Measurements from ENCODE around the gene MAGI2.

The MAGI2 gene

GRCh38 chr7:78496096-78496630 is 957.3 kb downstream of the MAGI2 start:
- no peak for DNase-seq
- Mint-ChIP-seq H3K36me3 (no peaks in the 10 kb centered on the region), H3K27me3 (no peaks in the 10 kb centered on the region), H3K4me1 (no peaks in the 10 kb centered on the region), H3K4me3 (no peak overlapping the region), H3K9me3 (no peaks in the 10 kb centered on the region), H3K27ac (no peak overlapping the region)
- CTCF ChIA-PET, result no interaction called here

- Mint-ChIP-seq H3K4me3 (no peak overlapping the region), H3K9me3 (no peaks in the 10 kb centered on the region), H3K27ac (no peak overlapping the region), H3K4me1 (no peaks in the 10 kb centered on the region), H3K27me3 (no peaks in the 10 kb centered on the region), H3K36me3 (no peaks in the 10 kb centered on the region)
- DNase-seq, result no peak
- CTCF ChIA-PET, result no interaction called here
Measured at GRCh38 chr7:78493401-78493800, 960.1 kb downstream of the MAGI2 start.

- Mint-ChIP-seq H3K27ac (no peak overlapping the region), H3K27me3 (no peaks in the 10 kb centered on the region), H3K4me1 (no peaks in the 10 kb centered on the region), H3K9me3 (no peaks in the 10 kb centered on the region), H3K36me3 (no peaks in the 10 kb centered on the region), H3K4me3 (no peak overlapping the region)
- CTCF ChIA-PET, result interaction anchor here (1.0 kb wide), 1 partner anchor 28 kb away, joined by 3 read pairs; no protein-coding TSS in a partner anchor
- DNase-seq, result no peak
Measured at GRCh38 chr7:78492146-78492545, 961.3 kb downstream of the MAGI2 start.

GRCh38 chr7:78490524-78490923 is 962.9 kb downstream of the MAGI2 start:
- Mint-ChIP-seq H3K4me1 (no peaks in the 10 kb centered on the region), H3K36me3 (no peaks in the 10 kb centered on the region), H3K27me3 (no peaks in the 10 kb centered on the region), H3K4me3 (no peak overlapping the region), H3K9me3 (no peaks in the 10 kb centered on the region), H3K27ac (no peak overlapping the region)
- CTCF ChIA-PET, result no interaction called here
- no peak for DNase-seq

- Mint-ChIP-seq H3K36me3 (no peaks in the 10 kb centered on the region), H3K9me3 (no peaks in the 10 kb centered on the region), H3K4me3 (no peak overlapping the region), H3K27me3 (no peaks in the 10 kb centered on the region), H3K4me1 (no peaks in the 10 kb centered on the region), H3K27ac (no peak overlapping the region)
- CTCF ChIA-PET, result no interaction called here
- no peak for DNase-seq
Measured at GRCh38 chr7:78489476-78490240, 963.8 kb downstream of the MAGI2 start.

GRCh38 chr7:78487464-78487863 is 966.0 kb downstream of the MAGI2 start:
- no peak for DNase-seq
- no peak overlapping the region for H3K4me3 Mint-ChIP-seq
- CTCF ChIA-PET, result no interaction called here
- no peaks in the 10 kb centered on the region for H3K4me1 Mint-ChIP-seq
- no peaks in the 10 kb centered on the region for H3K36me3 Mint-ChIP-seq
- no peaks in the 10 kb centered on the region for H3K27me3 Mint-ChIP-seq
- H3K27ac Mint-ChIP-seq, result no peak overlapping the region
- H3K9me3 Mint-ChIP-seq, result no peaks in the 10 kb centered on the region

- Mint-ChIP-seq H3K9me3 (no peaks in the 10 kb centered on the region), H3K27ac (no peak overlapping the region), H3K27me3 (no peaks in the 10 kb centered on the region), H3K4me3 (no peak overlapping the region), H3K36me3 (no peaks in the 10 kb centered on the region), H3K4me1 (no peaks in the 10 kb centered on the region)
- CTCF ChIA-PET, result no interaction called here
- no peak for DNase-seq
Measured at GRCh38 chr7:78479348-78479747, 974.1 kb downstream of the MAGI2 start.

- H3K9me3 Mint-ChIP-seq, result no peaks in the 10 kb centered on the region
- no peaks in the 10 kb centered on the region for H3K27me3 Mint-ChIP-seq
- DNase-seq, result no peak
- CTCF ChIA-PET, result no interaction called here
- H3K4me1 Mint-ChIP-seq, result no peaks in the 10 kb centered on the region
- no peak overlapping the region for H3K27ac Mint-ChIP-seq
- H3K4me3 Mint-ChIP-seq, result no peak overlapping the region
- H3K36me3 Mint-ChIP-seq, result no peaks in the 10 kb centered on the region
Measured at GRCh38 chr7:78476851-78477405, 976.5 kb downstream of the MAGI2 start.

- H3K4me3 Mint-ChIP-seq, result no peak overlapping the region
- CTCF ChIA-PET, result no interaction called here
- no peaks in the 10 kb centered on the region for H3K4me1 Mint-ChIP-seq
Measured at GRCh38 chr7:78473571-78474301, 979.7 kb downstream of the MAGI2 start.

GRCh38 chr7:78473021-78473420 is 980.4 kb downstream of the MAGI2 start:
- Mint-ChIP-seq H3K27me3 (no peaks in the 10 kb centered on the region), H3K36me3 (no peaks in the 10 kb centered on the region), H3K4me3 (no peak overlapping the region), H3K27ac (no peak overlapping the region), H3K9me3 (no peaks in the 10 kb centered on the region), H3K4me1 (no peaks in the 10 kb centered on the region)
- no peak for DNase-seq
- CTCF ChIA-PET, result no interaction called here

More at GRCh38 chr7:78473571-78474301, 979.7 kb downstream of the MAGI2 start:
- Mint-ChIP-seq H3K27me3 (no peaks in the 10 kb centered on the region), H3K9me3 (no peaks in the 10 kb centered on the region), H3K36me3 (no peaks in the 10 kb centered on the region), H3K27ac (no peak overlapping the region)
- no peak for DNase-seq

GRCh38 chr7:78472519-78472918 is 980.9 kb downstream of the MAGI2 start:
- H3K36me3 Mint-ChIP-seq, result no peaks in the 10 kb centered on the region
- no peak overlapping the region for H3K4me3 Mint-ChIP-seq
- CTCF ChIA-PET, result no interaction called here
- H3K4me1 Mint-ChIP-seq, result no peaks in the 10 kb centered on the region
- H3K27me3 Mint-ChIP-seq, result no peaks in the 10 kb centered on the region
- no peak overlapping the region for H3K27ac Mint-ChIP-seq
- DNase-seq, result no peak
- no peaks in the 10 kb centered on the region for H3K9me3 Mint-ChIP-seq

- H3K27me3 Mint-ChIP-seq, result no peaks in the 10 kb centered on the region
- no peak overlapping the region for H3K4me3 Mint-ChIP-seq
- H3K4me1 Mint-ChIP-seq, result no peaks in the 10 kb centered on the region
- CTCF ChIA-PET, result no interaction called here
- peaks cover 3% of the 10 kb centered on the region for H3K9me3 Mint-ChIP-seq
- no peak for DNase-seq
- H3K36me3 Mint-ChIP-seq, result no peaks in the 10 kb centered on the region
- no peak overlapping the region for H3K27ac Mint-ChIP-seq
Measured at GRCh38 chr7:78465894-78466293, 987.6 kb downstream of the MAGI2 start.

GRCh38 chr7:78463039-78463438 is 990.4 kb downstream of the MAGI2 start:
- no peak overlapping the region for H3K27ac Mint-ChIP-seq
- H3K9me3 Mint-ChIP-seq, result peaks cover 3% of the 10 kb centered on the region
- no peak for DNase-seq
- H3K36me3 Mint-ChIP-seq, result no peaks in the 10 kb centered on the region
- CTCF ChIA-PET, result no interaction called here
- H3K4me3 Mint-ChIP-seq, result no peak overlapping the region
- H3K27me3 Mint-ChIP-seq, result no peaks in the 10 kb centered on the region
- H3K4me1 Mint-ChIP-seq, result no peaks in the 10 kb centered on the region

GRCh38 chr7:78450706-78451105 is 1002.8 kb downstream of the MAGI2 start:
- H3K36me3 Mint-ChIP-seq, result no peaks in the 10 kb centered on the region
- CTCF ChIA-PET, result no interaction called here

GRCh38 chr7:78448911-78449310 is 1004.6 kb downstream of the MAGI2 start:
- H3K4me1 Mint-ChIP-seq, result no peaks in the 10 kb centered on the region
- no peaks in the 10 kb centered on the region for H3K27me3 Mint-ChIP-seq
- H3K9me3 Mint-ChIP-seq, result no peaks in the 10 kb centered on the region
- CTCF ChIA-PET, result no interaction called here
- no peak for DNase-seq
- H3K36me3 Mint-ChIP-seq, result no peaks in the 10 kb centered on the region
- no peak overlapping the region for H3K27ac Mint-ChIP-seq
- no peak overlapping the region for H3K4me3 Mint-ChIP-seq

More at GRCh38 chr7:78450706-78451105, 1002.8 kb downstream of the MAGI2 start:
- no peaks in the 10 kb centered on the region for H3K4me1 Mint-ChIP-seq
- no peaks in the 10 kb centered on the region for H3K9me3 Mint-ChIP-seq
- no peak overlapping the region for H3K27ac Mint-ChIP-seq
- H3K27me3 Mint-ChIP-seq, result no peaks in the 10 kb centered on the region
- H3K4me3 Mint-ChIP-seq, result no peak overlapping the region
- DNase-seq, result no peak

Data from activated naive CD4-positive, alpha-beta T cell treated with anti-CD3 and anti-CD28 coated beads, Interleukin-2, amount 10 ng/mL, durations not matched to agents 7 days and 5 days (primary cell).